GM20000 (cell line): ENCODE measurements around the gene KRTAP10-12.

Experiments
- DNase-seq: peaks from one replicate; pipeline ENCODE4 v3.0.0; 2012; ENCODE audit warnings: low spot score
- TF ChIP-seq, protein P1 (sequence below): IDR thresholded peaks from 2 replicates; pipeline ENCODE4 v1.5.1; 2012; ENCODE audit warnings: mild to moderate bottlenecking, control low read depth; ENCODE audit errors: extremely low read depth, missing control alignments

The KRTAP10-12 gene

DNA sequence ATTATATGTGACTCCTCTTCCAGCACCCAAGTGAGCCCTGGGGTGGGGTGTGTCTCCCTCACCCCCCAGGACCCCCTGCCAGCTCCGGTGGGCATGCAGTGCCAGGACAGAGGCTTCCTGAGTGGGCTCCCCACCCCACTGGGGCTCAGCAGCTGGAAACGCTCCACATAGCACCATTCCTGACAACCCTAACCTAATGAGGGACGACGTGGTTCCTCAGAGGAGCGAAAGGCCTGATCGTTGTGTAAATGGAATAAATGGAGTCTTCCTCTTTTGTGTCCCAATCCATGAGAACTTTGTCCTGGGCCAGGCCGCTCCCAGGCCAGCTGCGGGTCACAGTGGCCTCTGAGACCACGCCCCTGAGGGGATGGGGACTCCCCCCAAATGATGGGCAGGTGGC is 16.2 kb downstream of the KRTAP10-12 start:
- TF ChIP-seq, protein P1, sequence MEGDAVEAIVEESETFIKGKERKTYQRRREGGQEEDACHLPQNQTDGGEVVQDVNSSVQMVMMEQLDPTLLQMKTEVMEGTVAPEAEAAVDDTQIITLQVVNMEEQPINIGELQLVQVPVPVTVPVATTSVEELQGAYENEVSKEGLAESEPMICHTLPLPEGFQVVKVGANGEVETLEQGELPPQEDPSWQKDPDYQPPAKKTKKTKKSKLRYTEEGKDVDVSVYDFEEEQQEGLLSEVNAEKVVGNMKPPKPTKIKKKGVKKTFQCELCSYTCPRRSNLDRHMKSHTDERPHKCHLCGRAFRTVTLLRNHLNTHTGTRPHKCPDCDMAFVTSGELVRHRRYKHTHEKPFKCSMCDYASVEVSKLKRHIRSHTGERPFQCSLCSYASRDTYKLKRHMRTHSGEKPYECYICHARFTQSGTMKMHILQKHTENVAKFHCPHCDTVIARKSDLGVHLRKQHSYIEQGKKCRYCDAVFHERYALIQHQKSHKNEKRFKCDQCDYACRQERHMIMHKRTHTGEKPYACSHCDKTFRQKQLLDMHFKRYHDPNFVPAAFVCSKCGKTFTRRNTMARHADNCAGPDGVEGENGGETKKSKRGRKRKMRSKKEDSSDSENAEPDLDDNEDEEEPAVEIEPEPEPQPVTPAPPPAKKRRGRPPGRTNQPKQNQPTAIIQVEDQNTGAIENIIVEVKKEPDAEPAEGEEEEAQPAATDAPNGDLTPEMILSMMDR = no peak

DNA sequence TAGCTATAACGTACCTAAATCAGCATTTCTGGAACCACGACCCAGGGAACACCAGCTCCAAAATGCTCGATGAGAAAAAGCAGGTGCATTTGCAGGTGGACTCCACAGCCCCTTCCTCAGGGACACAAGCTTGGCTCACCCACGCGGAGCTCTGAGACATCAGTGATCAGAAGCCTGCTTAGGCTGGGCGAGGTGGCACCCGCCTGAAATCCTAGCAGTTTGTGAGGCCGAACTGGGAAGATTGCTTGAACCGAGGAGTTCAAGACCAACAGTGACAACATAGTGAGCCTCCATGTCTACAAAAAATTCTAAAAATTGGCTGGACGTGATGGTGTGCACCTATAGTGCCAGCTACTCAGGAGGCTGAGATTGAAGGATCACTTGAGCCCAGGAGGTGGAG is 16.9 kb downstream of the KRTAP10-12 start:
- no peak for DNase-seq
- TF ChIP-seq, protein P1 = no peak

More for the DNA sequence above, 16.2 kb downstream of the KRTAP10-12 start:
- DNase-seq = no peak

GRCh38 chr21:44714905-44715304 is 17.9 kb downstream of the KRTAP10-12 start:
- TF ChIP-seq, protein P1 = no peak
- DNase-seq = no peak

DNA sequence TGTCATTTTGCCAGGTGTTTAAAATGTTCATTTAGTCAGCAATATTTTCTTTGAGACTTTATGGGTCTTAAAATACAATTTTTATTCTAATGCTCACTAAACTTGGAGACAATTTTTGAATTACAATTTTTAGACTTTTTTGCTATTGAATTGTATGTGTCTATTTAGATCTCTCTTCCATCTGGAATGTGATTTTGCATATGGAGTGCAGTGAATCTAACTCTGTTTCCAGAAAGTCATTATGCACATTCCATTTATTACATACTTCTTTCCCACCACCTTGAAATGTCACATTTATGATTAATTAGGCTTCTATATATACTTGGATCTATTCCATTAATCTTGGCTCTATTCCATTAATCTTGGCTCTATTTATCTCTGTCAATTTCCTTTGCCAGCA is 20.0 kb downstream of the KRTAP10-12 start:
- TF ChIP-seq, protein P1 = no peak
- no peak for DNase-seq

- TF ChIP-seq, protein P1 = no peak
- no peak for DNase-seq
Observed at GRCh38 chr21:44718093-44718492, 21.1 kb downstream of the KRTAP10-12 start.

GRCh38 chr21:44718571-44718970 is 21.6 kb downstream of the KRTAP10-12 start:
- DNase-seq = no peak
- TF ChIP-seq, protein P1 = no peak

GRCh38 chr21:44720170-44720569 is 23.2 kb downstream of the KRTAP10-12 start:
- no peak for DNase-seq
- TF ChIP-seq, protein P1 = no peak

GRCh38 chr21:44722731-44723130 is 25.8 kb downstream of the KRTAP10-12 start:
- TF ChIP-seq, protein P1 = no peak
- no peak for DNase-seq
